Stomach (tissue), 9 donors: ENCODE measurements around the gene NBDY. TPM values are rescaled to one million over a fixed set of nuclear protein-coding genes. Genes with fewer than 3 reads are reported as not detected.

Source experiments
- DNase-seq, 2 donors: peaks; one replicate each; pipeline versions ENCODE4 v3.0.0 to v3.0.0-alpha.2; 2013 to 2019
- H3K27ac ChIP-seq, 5 donors: fragments of 200-600 bp in 4 of 5; sonication (generic) in 4 of 5; one replicate each; pipeline ENCODE4 v1.5.1; 2013 to 2019; ENCODE audit warnings: mild to moderate bottlenecking in 1 of 5, moderate library complexity in 1 of 5
- H3K27me3 ChIP-seq, 3 donors: fragments of 200-600 bp; sonication (generic); one replicate each; pipeline ENCODE4 v1.5.1; 2017 to 2019; ENCODE audit warnings: mixed run types in 1 of 3
- H3K36me3 ChIP-seq, 4 donors: fragments of 200-600 bp; sonication (generic); 1 replicate in 3 of 4; 2 replicates in 1 of 4; pipeline ENCODE4 v1.5.1; 2016 to 2019
- H3K4me1 ChIP-seq, 4 donors: fragments of 200-600 bp; sonication (generic); one replicate each; pipeline ENCODE4 v1.5.1; 2016 to 2019
- H3K4me3 ChIP-seq, 4 donors: fragments of 200-600 bp; sonication (generic) in 3 of 4; one replicate each; pipeline ENCODE4 v1.5.1; 2016 to 2019; ENCODE audit warnings: mild to moderate bottlenecking in 1 of 4
- H3K9me3 ChIP-seq, 4 donors: fragments of 200-600 bp; sonication (generic); one replicate each; pipeline ENCODE4 v1.5.1; 2016 to 2019
- EP300 ChIP-seq: sonication (generic); formaldehyde crosslinking; IDR thresholded peaks from one replicate; pipeline ENCODE4 v1.6.1; 2017; ENCODE audit warnings: antibody characterized with exemption
- POLR2A ChIP-seq, 4 donors: fragments of 450-650 bp; IDR thresholded peaks; one replicate each; pipeline ENCODE4 v1.6.1; 2016; ENCODE audit warnings: antibody characterized with exemption in 4 of 4, control low read depth in 2 of 4, mild to moderate bottlenecking in 1 of 4, moderate library complexity in 1 of 4
- POLR2AphosphoS5 ChIP-seq, 3 donors: sonication (generic); formaldehyde crosslinking; IDR thresholded peaks; one replicate each; pipeline ENCODE4 v1.6.1; 2016; ENCODE audit warnings: antibody characterized with exemption in 3 of 3
- WGBS, 5 donors: extraction: QIAGEN DNeasy Blood & Tissue Kit in 3 of 5; methylation state at CpG; one replicate each; pipeline versions ENCODE4 v1.1.5 to v1.1.7; 2013 to 2018; 5-methylcytosine and 5-hydroxymethylcytosine counted together
- intact Hi-C: fragments of 100-400 bp; cut with DNase I; formaldehyde crosslinking; loops from one replicate; pipeline ENCODE4 v1.15.1; 2023; ENCODE audit warnings: low total_unique reads
- polyA plus RNA-seq, 3 donors: library from polyadenylated mRNA; stranded (reverse); fragments of 200-250 nt; gene quantifications; one replicate each; pipeline ENCODE4 v1.2.3, GENCODE V29; 2013
- total RNA-seq, 5 donors: library from RNA; depleted of rRNA; stranded (reverse); fragments of >200 nt; gene quantifications; one replicate each; pipeline versions ENCODE4 v1.1.0 to v1.2.3, GENCODE V29; 2014 to 2016
- TF ChIP-seq, protein P1 (sequence below), 7 experiments: fragments of 450-650 bp in 4 of 7; fragments of 200-600 bp in 3 of 7; sonication (generic) in 3 of 7; IDR thresholded peaks; one replicate each; pipeline ENCODE4 v1.5.1; 2016 to 2019; ENCODE audit warnings: antibody characterized with exemption in 7 of 7, control low read depth in 2 of 7, mild to moderate bottlenecking in 1 of 7
- donor health status: healthy with polysubstance abuse.
- donor health status: Bipolar disorder and iron deficiency.
- donor health status: healthy.

The NBDY gene
- total and polyA plus RNA-seq, 8 donors = 5.7 to 46.6 (median 16.5) TPM; not detected in 1

GRCh38 chrX:56794404-56795230, 65.6 kb downstream of the NBDY start:
- no peaks in the 10 kb centered on the region for H3K27me3 ChIP-seq
- H3K9me3 ChIP-seq = no peaks in the 10 kb centered on the region
- peaks cover 0 to 8% (median 4%) of the 10 kb centered on the region in 4 donors for H3K36me3 ChIP-seq
- peaks cover 0 to 21% (median 7%) of the 10 kb centered on the region in 4 donors for H3K4me1 ChIP-seq
- intact Hi-C loops = no loop called here
- TF ChIP-seq EP300 (no peak), POLR2A (IDR thresholded peaks at IDR 0.05) (no peak), POLR2AphosphoS5 (IDR thresholded peaks at IDR 0.05) (no peak)
- TF ChIP-seq, protein P1, sequence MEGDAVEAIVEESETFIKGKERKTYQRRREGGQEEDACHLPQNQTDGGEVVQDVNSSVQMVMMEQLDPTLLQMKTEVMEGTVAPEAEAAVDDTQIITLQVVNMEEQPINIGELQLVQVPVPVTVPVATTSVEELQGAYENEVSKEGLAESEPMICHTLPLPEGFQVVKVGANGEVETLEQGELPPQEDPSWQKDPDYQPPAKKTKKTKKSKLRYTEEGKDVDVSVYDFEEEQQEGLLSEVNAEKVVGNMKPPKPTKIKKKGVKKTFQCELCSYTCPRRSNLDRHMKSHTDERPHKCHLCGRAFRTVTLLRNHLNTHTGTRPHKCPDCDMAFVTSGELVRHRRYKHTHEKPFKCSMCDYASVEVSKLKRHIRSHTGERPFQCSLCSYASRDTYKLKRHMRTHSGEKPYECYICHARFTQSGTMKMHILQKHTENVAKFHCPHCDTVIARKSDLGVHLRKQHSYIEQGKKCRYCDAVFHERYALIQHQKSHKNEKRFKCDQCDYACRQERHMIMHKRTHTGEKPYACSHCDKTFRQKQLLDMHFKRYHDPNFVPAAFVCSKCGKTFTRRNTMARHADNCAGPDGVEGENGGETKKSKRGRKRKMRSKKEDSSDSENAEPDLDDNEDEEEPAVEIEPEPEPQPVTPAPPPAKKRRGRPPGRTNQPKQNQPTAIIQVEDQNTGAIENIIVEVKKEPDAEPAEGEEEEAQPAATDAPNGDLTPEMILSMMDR (IDR thresholded peaks at IDR 0.05) = no peak
- WGBS, 5 donors = 64 to 76% (median 73%) methylated on average over 6 to 12 of the region's 12 CpGs
- DNase-seq = peak; percentile 1 to 14
- no peak overlapping the region for H3K4me3 ChIP-seq
- no peak overlapping the region for H3K27ac ChIP-seq

GRCh38 chrX:56795309-56795868, 66.3 kb downstream of the NBDY start:
- intact Hi-C loops = no loop called here
- H3K27me3 ChIP-seq = no peaks in the 10 kb centered on the region
- peak in 1 of 2 donors; percentile 15 for DNase-seq
- H3K9me3 ChIP-seq = no peaks in the 10 kb centered on the region
- peaks cover 0 to 8% (median 4%) of the 10 kb centered on the region in 4 donors for H3K36me3 ChIP-seq
- 89 to 96% (median 93%) methylated on average over 12 to 14 of the region's 14 CpGs for WGBS, 5 donors
- H3K4me1 ChIP-seq = peaks cover 0 to 21% (median 7%) of the 10 kb centered on the region in 4 donors
- no peak for TF ChIP-seq EP300
- no peak for TF ChIP-seq POLR2AphosphoS5 (IDR thresholded peaks at IDR 0.05)
- TF ChIP-seq, protein P1 (IDR thresholded peaks at IDR 0.05) = no peak
- no peak for TF ChIP-seq POLR2A (IDR thresholded peaks at IDR 0.05)
- no peak overlapping the region for H3K27ac ChIP-seq
- H3K4me3 ChIP-seq = no peak overlapping the region

DNA sequence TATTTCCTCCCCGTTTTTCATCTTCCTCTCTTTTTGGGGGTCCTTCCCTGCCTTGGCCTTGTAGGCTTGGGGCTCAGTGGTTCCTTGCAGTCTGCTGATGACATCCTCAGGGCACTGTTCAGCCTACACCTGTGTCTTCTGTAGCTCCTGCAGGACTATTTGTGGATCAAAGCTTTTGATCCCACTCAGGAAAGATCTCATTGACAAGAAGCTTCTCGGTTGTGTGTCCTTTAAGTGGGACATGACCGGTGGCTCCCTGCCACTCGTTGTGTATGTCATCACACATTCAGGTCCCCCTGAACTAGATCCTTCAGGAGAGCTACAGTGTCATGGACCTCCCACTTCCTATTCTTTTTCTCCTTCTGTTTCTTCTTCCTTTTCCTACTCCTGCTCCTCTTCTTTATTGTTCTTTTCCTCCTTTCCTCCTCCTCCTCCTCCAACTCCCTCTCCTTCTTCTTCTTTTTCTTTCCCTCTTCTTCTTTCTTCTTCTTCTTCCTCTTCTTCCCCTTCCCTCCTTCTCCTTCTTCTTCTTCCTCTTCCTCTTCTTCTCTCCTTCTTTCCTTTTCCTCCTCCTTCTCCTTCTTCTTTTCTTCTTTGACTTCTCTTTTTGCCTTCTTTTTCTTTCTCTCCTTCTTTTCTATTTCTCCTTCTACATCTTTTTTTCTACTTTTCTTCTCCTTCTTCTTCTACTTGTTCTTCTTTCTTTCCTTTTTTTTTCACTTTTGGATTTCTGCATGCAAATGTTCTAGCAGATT, 67.8 kb downstream of the NBDY start:
- Histone ChIP-seq H3K4me1 (peaks cover 0 to 21% (median 7%) of the 10 kb centered on the region in 4 donors), H3K4me3 (no peak overlapping the region), H3K27ac (no peak overlapping the region), H3K36me3 (peaks cover 0 to 8% (median 4%) of the 10 kb centered on the region in 4 donors), H3K9me3 (no peaks in the 10 kb centered on the region), H3K27me3 (no peaks in the 10 kb centered on the region)
- intact Hi-C loops = no loop called here
- TF ChIP-seq, protein P1 (IDR thresholded peaks at IDR 0.05) = no peak
- TF ChIP-seq EP300 (no peak), POLR2AphosphoS5 (IDR thresholded peaks at IDR 0.05) (no peak), POLR2A (IDR thresholded peaks at IDR 0.05) (no peak)
- 71 to 94% (median 88%) methylated on average over 4 of the region's 4 CpGs for WGBS, 5 donors
- DNase-seq = no peak
